ENCODE measurements around the gene CFL1.

Gene CFL1

DNA sequence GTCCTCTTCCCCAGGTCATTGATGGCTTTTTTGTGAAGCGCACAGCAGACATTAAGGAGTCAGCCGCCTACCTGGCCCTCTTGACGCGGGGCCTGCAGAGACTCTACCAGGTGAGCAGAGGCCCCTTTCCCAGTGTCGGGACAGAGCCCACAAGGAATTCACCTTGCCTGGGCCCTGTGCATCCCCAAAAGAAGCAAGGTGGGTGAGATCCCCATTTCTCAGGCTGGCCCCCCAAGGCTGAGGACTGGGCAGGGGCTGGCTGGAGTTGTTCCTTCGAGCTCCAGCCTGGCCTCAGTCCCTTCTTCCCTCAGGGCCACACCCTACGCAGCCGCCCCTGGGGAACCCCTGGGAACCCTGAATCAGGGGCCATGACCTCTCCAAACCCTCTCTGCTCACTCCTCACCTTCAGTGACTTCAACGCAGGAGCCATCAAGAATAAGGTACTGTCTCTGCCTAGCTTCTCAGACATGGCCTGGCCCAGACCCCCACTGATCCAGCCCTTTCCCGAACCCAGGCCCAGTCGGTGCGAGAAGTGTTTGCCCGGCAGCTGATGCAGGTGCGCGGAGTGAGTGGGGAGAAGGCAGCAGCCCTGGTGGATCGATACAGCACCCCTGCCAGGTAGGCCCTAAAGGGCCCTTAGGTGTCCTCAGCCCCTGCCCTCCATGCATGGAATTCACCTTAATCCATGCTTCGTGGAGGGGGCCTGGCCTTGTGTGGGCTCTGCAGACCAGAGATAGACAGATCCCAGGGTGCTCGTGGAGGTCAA lies 6.9 kb upstream of the CFL1 start:
- Histone ChIP-seq H3K9me3 (ENCODE audit: severe bottlenecking) (no peaks in the 10 kb centered on the region), H3K27ac (no peak overlapping the region), H3K36me3 (peaks cover 75% of the 10 kb centered on the region), H3K27me3 (ENCODE audit: insufficient read depth, low read depth, severe bottlenecking) (no peaks in the 10 kb centered on the region), H3K4me3 (ENCODE audit: low read depth, low read length) (no peak overlapping the region)
- DNase-seq, result peak; percentile 6
- TF ChIP-seq, protein P1, sequence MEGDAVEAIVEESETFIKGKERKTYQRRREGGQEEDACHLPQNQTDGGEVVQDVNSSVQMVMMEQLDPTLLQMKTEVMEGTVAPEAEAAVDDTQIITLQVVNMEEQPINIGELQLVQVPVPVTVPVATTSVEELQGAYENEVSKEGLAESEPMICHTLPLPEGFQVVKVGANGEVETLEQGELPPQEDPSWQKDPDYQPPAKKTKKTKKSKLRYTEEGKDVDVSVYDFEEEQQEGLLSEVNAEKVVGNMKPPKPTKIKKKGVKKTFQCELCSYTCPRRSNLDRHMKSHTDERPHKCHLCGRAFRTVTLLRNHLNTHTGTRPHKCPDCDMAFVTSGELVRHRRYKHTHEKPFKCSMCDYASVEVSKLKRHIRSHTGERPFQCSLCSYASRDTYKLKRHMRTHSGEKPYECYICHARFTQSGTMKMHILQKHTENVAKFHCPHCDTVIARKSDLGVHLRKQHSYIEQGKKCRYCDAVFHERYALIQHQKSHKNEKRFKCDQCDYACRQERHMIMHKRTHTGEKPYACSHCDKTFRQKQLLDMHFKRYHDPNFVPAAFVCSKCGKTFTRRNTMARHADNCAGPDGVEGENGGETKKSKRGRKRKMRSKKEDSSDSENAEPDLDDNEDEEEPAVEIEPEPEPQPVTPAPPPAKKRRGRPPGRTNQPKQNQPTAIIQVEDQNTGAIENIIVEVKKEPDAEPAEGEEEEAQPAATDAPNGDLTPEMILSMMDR (IDR thresholded peaks at IDR 0.05; ENCODE audit: low read depth, low read length), result no peak

DNA sequence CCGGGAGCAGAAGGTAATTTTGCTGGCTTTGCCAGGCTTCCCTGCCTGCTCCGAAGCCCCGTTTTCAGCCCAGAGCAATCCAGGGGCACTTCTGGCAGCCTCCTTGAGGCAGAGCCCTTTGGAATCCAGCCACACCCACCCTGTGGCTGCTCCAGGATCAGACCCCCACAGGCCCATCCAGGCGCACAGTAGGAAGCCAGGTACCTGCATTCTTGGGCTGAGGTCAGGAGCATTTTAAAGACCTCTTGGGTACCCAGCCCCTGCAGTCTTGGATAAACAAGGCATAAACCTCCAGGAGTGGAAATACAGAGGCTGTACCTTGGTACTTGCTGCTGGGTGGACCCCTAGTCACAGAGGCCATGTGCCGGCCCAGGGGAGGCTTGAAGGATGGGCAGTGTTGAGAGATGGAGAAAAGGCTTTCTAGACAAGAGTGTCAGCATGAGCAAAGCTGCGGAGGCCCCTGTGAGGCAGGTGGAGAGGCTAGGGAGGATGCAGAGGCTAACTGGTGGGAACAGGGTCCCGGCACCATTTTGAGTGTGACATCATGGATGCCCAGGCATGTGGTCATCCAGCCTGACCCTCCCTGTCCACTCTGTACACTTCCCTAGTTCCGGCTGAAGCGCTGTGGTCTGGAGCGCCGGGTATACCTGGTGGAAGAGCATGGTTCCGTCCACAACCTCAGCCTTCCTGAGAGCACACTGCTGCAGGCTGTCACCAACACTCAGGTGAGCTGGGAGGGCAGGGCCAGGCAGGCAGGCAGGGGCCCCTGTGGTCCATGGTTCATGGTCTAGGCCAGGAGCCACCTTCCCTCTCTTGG lies 6.1 kb upstream of the CFL1 start:
- no peak overlapping the region for H3K4me3 ChIP-seq (ENCODE audit: low read depth, low read length)
- no peaks in the 10 kb centered on the region for H3K9me3 ChIP-seq (ENCODE audit: severe bottlenecking)
- no peak overlapping the region for H3K27ac ChIP-seq
- peaks cover 75% of the 10 kb centered on the region for H3K36me3 ChIP-seq
- TF ChIP-seq, protein P1 (IDR thresholded peaks at IDR 0.05; ENCODE audit: low read depth, low read length), result no peak
- no peak for DNase-seq
- no peaks in the 10 kb centered on the region for H3K27me3 ChIP-seq (ENCODE audit: insufficient read depth, low read depth, severe bottlenecking)

DNA sequence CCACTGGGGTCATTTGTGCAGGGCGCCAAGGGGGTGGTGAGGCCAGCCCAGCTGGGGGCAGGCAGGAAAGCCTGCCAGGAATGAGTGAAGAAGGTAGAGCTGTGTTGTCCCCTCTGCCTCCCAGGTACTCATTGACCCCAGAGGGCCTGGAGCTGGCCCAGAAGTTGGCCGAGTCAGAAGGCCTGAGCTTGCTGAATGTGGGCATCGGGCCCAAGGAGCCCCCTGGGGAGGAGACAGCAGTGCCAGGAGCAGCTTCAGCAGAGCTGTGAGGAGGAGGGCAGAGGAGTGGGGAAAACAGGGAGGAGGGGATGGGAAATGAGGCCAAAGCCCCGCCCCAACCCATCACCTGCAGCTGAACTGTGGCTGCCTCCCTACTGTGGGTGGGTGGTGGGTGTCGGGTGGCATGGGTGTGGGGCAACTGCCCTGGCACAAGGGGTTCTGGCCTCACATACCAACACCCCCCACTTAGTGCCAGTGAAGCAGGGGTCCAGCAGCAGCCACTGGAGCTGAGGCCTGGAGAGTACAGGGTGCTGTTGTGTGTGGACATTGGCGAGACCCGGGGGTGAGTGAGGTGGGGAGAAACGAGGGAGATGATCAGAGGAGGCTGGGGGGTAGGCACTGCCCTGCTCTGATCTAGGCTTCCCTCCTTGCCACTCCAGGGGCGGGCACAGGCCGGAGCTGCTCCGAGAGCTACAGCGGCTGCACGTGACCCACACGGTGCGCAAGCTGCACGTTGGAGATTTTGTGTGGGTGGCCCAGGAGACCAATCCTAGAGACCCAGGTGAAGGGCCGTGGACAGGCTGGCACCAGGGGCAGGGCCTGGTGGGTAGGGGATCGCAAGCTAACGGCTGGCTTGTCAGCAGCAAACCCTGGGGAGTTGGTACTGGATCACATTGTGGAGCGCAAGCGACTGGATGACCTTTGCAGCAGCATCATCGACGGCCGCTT lies 5.2 kb upstream of the CFL1 start:
- Histone ChIP-seq H3K36me3 (peaks cover 75% of the 10 kb centered on the region), H3K9me3 (ENCODE audit: severe bottlenecking) (no peaks in the 10 kb centered on the region), H3K27me3 (ENCODE audit: insufficient read depth, low read depth, severe bottlenecking) (no peaks in the 10 kb centered on the region), H3K27ac (no peak overlapping the region), H3K4me3 (ENCODE audit: low read depth, low read length) (no peak overlapping the region)
- peak; percentile 6 for DNase-seq
- TF ChIP-seq, protein P1 (IDR thresholded peaks at IDR 0.05; ENCODE audit: low read depth, low read length), result no peak

DNA sequence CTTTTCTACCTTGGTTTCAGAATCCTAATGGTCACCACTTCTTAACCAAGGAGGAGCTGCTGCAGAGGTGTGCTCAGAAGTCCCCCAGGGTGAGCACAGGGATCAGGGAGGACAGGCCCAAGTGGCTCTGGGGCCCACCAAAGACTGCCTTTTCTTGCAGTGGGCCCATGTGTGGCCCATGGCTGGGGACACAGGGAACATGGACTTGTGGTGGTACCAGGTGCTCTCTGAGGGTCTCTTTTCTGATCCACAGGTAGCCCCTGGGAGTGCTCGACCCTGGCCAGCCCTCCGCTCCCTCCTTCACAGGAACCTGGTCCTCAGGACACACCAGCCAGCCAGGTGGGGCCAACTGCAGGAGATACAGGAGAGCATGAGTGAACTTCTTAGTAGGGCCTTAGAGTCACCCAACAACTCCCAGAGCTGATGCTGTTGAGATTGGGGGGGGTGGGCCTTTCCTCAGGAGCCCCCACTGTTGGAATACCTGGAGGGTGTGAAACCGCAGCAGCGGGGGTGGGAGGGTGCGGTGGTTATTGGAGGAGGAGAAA lies 4.3 kb upstream of the CFL1 start:
- peaks cover 73% of the 10 kb centered on the region for H3K36me3 ChIP-seq
- H3K4me3 ChIP-seq (ENCODE audit: low read depth, low read length), result no peak overlapping the region
- no peaks in the 10 kb centered on the region for H3K9me3 ChIP-seq (ENCODE audit: severe bottlenecking)
- H3K27ac ChIP-seq, result no peak overlapping the region
- TF ChIP-seq, protein P1 (IDR thresholded peaks at IDR 0.05; ENCODE audit: low read depth, low read length), result no peak
- DNase-seq, result no peak
- H3K27me3 ChIP-seq (ENCODE audit: insufficient read depth, low read depth, severe bottlenecking), result no peaks in the 10 kb centered on the region

DNA sequence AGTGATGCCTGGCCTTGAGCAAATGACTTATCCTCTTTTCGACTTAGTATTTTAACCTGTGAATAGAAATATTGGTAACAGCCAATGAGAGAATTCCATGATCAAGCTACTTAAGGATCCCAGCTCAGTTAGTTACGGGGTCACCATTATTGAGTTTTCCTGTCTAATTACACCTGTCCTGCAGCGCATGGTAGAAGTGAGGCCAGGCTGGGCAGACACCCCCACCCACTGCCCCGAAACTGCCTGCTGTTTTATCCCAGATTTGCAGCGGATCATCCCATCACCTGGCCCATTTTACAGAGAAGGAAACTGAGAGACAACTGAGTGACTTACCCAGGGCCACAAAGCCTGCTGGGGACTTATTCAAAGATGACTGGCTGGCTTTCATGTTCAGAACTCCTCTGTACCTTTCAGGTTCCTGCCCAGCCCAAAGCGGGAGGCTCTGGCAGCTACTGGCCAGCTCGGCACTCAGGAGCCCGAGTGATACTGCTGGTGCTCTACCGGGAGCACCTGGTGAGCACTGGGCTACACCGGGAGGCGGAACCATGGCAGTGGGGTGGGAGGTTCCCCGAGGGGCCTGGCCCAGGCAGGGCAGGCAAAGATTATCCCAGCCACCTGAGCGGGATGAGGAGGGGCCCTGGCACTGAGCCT lies 3.7 kb upstream of the CFL1 start:
- Histone ChIP-seq H3K27me3 (ENCODE audit: insufficient read depth, low read depth, severe bottlenecking) (no peaks in the 10 kb centered on the region), H3K36me3 (peaks cover 73% of the 10 kb centered on the region), H3K4me3 (ENCODE audit: low read depth, low read length) (peak overlapping the region; percentile 96), H3K9me3 (ENCODE audit: severe bottlenecking) (no peaks in the 10 kb centered on the region), H3K27ac (peak overlapping the region; percentile 99)
- TF ChIP-seq, protein P1 (IDR thresholded peaks at IDR 0.05; ENCODE audit: low read depth, low read length), result no peak
- DNase-seq, result peak; percentile 13
